Activated T-cell treated with anti-CD3 and anti-CD28 coated beads, Interleukin-2, amount 50 U/mL, for 1 hour (primary cell): ENCODE results near the gene GNAZ.

ENCODE experiments used
- DNase-seq: peaks from one replicate; pipeline ENCODE4 v3.0.0-alpha.2; 2020

Gene GNAZ

DNA sequence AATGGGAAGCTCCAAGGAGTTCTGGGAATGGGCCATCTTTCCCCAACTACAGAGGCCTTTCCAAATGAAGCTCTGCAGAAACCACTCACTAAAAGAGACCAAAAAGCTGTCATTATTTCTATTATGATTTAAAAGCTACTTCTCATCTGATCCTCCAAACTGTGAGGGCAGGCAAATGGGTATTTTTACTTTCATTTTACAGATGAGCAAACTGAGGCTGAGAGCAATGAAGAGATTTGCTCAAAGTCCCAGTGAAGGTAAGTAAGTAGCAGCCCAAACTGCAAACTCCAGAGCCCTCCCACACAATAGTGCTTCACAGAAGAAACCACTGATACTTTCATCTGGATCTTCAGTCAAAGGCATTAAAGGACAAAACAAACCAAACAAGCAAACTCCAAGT lies 70.1 kb downstream of the GNAZ start:
- no peak for DNase-seq

DNA sequence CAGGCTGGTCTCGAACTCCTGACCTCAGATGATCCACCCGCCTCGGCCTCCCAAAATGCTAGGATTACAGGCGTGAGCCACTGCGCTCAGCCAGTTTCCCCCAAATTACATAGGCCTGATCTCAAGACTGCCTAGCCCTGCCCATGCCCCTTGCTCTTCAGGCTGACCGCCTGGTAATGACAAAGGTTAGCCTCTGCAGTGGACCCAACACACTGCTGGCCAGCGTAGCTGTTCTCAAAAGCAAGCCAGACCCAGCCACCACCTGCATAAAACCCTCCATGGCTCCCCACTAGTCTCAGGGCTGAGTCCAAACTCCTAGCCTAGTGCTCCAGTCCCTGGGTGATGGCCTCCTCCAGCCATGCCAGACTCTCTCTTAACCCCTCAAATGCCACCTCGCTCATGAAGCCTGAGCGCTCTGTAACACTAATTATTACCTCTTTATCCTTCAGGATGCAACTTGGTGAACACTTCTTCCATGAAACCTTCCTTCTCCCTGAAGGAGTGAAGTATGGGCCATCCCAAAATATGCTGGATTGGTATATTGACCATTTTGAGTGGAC lies 72.3 kb downstream of the GNAZ start:
- DNase-seq = no peak

DNA sequence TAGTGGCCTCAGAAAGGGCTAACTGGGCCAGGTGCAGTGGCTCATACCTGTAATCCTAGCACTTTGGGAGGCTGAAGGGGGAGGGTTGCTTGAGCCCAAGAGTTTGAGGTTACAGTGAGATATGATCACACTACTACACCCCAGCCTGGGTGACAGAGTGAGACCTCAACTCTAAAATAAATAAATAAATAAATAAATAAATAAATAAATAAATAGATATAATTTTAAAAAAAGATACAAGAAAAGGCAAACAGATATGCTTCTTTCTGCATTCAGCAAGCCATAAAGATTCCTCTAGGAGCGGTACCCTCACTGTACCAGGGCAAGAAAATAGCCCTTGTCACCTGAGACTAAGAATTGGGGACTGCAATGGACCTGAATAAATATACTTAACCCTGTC lies 72.8 kb downstream of the GNAZ start:
- no peak for DNase-seq

DNA sequence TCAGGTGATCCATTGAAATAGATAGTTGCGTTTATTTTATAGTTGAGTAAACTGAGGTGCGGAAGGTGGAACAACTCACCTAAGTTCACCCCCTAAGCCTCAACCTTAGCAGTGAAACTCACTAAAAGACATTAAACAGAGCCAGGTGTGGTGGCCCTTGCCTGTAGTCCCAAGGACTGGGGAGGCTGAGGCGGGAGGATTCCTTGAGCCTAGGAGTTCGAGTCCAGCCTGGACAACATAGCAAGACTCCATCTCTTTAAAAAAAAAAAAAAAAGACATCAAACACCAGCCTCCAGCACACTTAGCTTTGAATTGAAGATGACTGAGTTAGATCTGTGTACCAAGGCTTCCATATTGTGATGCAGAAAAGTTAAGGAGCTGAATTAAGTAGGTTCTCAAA lies 74.1 kb downstream of the GNAZ start:
- DNase-seq = no peak

DNA sequence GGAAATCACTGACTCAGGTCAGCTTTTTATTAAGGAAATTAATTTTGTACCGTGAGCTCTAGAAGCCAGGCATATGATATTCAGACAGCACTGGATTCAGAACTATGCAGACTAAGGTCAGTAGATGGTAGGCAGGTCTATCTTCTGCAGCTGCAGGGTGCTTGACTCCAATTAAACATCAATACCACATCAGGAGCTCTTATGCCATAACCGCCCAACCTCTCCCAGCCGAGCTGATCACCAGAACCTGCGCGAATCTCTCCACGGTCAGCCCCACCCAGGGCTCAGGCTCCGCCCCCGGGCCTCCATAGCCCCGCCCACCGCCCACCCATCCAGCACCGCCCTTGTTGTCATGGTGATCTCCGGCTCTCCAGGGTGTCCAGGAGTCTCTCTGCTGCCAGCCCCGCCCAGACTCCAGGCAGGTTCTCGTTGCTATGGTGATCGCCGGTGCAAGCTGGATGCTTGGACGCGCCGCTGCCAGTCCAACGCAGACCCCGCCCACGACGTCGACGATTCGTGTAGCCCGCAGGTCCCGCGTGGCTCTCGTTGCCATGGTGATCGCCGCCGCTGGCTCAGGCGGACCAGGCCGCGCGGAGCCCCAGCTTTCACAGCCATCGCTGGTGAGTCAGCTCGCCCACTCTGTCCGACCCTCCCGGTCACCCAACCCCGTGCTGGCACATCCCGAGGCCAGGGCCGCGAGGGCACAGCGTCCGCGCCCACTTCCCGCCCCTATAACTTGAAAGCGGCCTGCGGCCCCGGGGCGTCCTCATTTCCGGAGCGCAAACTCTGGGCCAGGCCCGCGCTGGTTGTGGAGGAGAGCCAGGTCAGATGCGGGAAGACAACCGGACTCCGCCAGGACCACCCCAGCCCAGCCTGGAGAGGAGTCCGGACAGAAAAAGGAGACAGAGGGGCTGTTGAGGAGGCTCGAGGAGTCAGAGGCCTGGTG lies 74.9 kb downstream of the GNAZ start, which contains the start of gene RAB36:
RAB36 (plus strand) TSS at position 546 of the 946 bp plus-strand sequence. CDS start 1,140 bp downstream, outside the sequence.
- peak; percentile 93 for DNase-seq

DNA sequence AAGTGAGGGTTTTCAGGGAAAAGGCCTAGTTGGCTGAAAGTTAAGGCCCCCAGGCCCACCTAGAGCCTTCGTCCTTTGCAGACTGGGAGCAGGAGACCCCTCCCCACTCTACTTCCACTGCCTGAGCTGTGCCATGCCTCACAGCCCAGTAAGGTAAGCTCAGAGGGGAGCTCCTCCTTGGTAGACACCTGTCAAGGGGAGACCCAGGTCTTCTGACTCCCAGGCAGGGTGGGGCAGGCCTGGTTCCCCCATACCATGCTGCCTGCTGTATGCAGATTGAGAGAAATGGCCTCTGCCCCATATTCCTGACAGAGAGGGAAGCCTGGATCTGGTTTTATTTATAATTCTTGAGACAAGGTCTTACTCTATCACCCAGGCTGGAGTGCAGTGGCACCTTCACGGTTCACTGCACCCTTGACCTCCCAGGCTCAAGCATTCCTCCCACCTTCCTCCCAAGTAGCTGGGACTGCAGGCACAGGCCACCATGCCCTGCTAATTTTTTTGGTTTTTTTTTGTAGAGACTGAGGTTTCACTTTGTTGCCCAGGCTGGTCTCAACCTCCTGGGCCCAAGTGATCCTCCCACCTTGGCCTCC lies 75.7 kb downstream of the GNAZ start:
- peak; percentile 30 for DNase-seq

DNA sequence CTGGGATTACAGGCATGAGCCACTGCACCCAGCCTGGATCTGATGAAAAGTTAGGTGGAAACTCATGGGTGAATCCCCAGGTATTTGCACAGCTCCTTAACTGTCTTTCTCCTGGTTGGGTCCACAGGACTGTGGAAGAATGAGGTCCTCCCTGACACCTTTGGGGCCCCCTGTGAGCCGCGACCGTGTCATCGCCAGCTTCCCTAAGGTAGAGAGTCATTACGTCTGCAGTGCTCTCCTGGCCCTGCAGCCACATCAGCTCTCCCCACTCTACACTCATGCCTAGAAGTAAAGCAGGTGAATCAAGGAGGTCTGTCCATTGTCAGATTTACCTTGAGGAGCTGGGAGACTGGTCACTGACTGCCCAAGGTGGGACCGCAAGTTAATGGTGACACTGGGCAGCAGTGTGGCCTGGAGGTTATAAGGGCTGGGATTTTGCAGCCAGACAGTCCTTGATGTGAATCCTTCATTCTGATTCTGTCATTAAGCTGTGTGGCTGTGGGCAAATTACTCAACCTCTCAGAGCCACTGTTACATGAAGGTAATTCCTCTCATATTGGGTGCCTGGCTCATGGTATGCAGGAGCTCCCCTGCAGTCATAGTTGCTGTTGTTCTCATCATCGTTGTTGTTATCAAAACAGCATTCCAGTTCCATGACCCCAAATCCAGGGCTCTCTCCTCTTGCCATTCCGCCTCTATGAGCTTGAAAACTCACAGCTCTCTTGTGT lies 76.3 kb downstream of the GNAZ start:
- no peak for DNase-seq

DNA sequence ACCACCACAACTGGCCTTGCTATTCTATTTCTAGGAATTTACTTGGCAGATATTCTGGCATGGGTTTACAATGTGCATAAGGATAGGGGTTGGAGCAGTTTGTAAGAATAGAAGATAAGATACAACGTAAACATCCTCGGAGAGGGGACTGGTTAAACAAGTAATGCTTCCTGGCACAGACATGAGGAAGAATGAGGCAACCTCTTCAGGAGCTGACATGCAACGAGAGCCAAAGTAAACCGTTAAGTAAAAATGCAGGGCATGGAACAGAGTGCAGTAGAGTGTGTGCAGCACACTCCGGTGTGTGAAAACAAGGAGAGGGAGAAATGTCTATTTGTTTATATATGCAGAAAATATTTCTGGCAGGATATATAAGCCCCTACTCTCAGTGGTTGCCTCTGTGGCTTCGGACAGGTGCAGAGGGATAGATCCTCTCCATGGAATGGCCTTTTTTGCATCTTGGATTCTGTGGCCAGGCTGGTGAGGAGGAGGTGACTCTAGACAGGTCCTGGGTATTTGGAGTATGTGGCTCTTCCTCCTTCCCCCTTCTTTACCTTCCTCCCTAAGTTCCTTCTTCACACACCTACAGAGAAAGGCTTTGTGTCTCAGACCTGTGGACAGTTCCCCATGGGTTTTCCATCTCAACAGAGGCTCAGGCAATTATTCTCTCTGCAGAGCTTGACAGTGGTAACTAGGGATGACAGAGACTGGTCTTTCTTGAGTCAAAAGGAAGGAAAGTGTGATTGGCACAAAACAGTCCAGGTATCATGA lies 77.5 kb downstream of the GNAZ start:
- no peak for DNase-seq

DNA sequence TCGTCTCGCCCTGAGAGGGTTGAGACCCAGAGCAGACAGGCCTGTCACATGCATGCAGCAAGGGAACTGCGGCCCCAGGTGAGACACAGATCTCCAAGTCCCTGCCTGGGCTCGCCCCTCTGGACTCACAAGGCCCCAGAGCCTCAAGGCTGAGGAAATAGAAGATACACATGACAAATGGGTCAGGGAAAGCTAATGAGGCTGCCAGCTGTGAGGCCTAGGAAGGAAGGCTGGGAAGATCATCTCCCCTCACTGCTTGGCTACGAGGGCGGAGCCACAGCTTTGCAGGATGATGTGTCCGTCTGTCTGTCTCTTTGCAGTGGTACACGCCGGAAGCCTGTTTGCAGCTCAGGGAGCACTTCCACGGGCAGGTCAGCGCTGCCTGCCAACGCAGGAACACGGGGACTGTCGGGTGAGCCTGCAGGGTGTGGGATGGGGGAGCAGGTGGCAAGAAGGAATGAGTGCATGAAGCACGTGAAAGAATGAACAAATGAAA lies 79.5 kb downstream of the GNAZ start:
- no peak for DNase-seq

DNA sequence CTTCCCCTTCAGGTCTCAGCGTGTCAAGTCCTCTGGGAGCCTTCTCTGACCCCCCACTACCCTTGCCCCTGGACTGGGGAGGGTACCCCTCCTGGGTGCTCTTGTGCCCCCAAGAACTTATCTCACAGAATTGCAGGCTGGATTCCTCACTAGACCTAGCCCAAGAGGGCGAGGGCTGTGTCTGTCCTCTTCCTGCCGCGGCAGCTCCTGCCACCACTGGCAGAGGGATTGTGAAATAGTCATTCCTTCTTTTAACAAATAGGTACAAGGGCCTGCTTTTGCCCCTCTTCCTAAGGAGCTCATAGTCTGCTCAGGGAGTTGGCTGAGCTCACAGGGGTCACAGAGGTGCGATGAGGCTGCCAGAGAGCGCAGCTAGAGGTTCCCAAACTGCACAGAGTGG lies 80.4 kb downstream of the GNAZ start:
- no peak for DNase-seq

DNA sequence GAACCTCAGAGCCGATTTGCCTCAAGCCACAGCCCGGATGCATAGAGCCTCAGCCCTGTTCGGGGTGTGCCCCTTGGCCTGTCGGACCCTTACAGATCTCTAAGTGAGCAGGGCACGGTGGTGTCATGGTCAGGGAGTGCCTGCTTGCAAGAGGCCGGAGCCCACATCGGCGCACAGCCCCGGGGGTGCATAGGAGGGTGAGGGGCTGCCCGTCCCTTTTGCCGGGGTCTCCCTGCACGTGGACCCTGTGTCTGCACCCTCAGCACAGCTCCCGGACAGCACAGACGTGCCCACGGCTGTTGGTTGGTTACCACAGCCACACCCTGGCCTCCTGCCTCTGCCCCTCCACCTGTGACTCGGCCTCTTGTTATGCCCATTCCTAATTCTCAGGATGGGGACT lies 81.5 kb downstream of the GNAZ start:
- DNase-seq = no peak

DNA sequence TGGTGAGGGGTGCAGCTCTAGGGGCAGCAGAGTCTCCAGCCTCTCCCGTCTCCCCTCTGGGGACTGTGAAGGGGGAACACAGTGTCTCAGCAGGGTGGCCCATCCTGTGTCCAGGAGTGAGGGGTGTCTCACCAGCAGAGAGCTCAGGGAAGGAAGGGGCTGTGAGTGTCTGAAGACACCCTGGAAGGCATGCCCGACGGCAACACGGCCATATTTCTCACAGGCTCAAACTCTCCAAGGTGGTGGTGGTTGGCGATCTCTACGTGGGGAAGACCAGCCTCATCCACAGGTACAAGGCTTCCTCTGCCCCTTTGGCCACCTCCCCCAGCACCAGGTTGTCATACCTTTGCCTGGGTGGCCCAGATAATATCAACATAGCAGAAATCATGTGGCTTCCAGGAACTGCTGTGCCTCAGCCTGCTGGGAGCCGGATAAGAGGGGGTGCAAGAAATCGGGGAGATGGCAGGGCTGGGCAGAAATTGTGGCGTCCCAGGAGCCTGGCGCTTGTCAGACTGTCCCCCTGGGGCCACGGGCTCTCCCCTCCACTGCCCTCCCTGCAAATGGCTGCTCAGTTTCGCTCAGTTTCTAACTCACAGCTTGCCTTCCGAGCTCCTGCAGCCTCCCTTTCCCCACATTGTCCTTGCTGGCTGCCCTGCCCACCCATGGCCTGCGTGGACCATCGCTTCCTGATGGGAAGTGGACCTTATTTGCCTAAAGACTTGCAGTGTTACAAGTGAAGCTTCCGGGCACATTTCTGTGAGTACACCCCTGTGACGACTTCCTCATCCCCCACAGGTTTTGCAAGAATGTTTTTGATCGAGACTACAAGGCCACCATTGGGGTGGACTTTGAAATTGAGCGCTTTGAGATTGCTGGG lies 82.2 kb downstream of the GNAZ start:
- DNase-seq = no peak

DNA sequence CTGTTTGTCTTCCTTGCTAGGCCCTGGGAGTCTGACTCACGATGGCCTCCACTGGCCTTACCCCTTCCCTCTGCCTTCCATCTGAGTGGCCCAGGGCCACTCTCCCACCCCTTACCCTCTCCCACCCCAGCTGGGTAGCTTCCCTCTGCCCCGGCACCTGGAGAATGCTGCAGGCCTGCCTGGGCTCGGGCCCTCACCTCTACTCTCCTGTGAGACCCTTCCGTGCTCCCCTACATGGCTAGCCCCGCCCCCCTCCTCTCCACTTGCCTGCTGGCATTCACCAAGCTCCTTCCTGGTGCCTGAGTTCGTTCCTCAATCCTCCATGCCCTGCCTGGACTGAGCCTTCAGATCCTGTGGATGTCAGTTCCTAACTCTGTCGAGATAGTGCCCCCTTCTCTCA lies 83.7 kb downstream of the GNAZ start:
- DNase-seq = no peak

DNA sequence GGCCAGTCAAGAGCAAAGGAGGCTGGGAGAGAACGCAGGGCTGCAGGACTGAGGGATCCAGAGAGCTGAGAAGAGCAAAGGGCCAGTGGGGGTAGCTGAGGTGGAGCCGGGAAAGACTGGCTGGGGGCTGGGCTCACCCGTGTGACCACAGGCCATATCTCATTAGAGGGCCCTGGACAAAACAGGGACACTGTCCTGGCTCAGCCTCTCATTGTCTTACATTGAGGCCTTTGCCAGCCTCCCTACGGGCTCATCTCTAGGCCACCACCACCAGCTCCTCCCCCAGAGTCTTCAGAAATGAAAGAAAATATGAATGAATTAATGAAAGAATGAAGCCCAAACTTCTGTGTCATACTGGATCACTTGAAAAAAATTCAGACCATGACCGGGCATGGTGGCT lies 84.1 kb downstream of the GNAZ start:
- DNase-seq = no peak

DNA sequence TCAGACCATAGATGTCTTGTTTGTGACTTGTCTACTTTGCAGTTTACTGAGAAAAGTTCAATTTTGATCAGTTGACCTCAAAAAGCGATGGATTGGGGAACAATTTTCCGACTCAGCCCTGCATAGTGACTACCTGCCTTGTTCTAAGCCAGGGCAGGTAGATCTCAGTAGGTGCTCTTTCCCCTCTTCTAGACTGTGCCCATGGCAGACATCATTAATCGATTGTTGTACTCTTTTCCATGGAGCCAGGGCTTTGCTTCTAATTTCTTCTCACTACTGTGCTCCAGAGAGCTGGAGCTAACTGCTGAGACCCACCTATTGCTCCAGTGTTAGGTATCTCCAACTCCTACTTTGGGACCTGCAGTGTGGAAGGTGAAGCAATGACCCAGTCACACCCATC lies 84.8 kb downstream of the GNAZ start:
- no peak for DNase-seq

DNA sequence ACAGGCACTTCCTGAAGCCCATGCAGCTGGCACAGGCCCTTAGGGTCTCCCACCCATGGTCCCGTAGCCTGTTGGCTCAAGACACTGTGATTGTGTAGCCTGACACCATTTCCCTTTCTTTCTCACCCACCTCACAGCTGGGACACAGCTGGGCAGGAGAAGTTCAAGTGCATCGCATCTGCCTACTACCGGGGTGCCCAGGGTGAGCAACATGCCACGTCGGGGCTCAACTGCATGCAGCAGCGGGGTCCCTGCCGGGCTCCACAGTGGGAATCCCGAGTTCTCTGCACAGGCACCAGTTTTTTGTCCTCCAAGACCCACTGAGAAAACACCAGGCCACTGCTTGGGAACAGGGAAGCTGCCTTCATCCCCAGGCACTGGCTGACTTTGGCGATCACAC lies 85.5 kb downstream of the GNAZ start:
- no peak for DNase-seq

DNA sequence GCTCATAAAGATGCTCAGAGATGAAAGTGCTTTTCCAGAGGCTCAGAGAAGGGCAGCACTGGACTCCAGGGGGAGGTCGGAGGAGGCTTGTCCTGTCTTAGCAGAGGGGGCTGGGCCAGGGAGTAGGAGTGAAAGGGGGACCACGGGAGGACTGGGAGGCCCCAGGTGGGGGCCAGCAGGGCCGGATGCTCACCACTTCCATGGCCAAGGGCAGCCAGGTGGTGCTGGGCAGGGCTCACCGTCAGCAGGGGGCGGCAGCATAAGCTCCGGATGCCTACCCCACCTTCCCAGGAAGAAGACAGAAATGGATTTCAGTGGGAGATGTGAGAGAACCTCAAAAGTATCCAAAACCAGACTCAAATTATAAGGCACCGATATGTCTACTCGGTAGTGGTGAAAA lies 86.0 kb downstream of the GNAZ start:
- no peak for DNase-seq

DNA sequence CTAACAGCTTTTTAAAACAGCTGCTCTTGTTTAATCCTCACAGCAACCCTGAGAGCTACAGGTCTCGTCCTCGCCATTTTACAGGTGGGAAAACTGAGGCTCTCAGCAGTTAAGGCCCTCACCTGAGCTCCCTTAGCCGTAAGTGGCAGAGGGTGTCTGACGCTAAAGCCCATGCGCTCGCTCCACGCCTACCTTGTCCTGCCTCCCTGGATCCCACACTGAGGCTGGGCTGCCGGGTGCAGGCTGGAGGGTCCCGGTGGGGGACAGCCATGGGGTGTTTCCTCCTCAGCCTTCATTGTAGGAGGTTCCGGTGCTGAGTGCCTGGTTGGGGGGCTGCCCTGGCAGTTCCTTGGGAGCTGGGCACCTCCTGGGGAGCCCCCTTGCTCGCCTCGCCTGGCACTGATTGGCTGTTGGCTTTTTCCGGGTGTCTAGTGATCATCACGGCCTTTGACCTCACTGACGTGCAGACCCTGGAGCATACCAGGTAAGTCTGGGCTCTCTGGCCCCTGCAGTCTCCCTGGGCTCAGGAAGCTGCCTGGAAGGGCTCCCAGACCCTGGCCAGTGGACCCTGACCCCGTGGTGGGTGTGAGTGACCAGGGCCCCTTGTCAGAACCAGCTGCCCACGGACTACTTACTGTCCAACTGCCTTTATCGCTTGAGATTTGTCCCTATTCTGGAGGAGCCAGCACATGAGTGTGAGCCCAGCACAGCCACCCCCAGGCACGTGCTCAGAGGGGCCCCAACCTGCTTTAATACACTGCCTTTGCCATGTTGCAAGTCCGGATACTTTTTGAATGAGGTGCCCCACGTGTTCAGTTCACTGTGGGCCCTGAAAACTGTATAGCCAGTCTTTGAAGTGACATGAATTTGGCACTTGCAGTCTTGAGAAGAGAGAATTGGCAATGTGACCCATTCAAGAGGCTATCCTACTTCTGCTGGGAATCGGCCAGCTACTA lies 87.5 kb downstream of the GNAZ start:
- no peak for DNase-seq

DNA sequence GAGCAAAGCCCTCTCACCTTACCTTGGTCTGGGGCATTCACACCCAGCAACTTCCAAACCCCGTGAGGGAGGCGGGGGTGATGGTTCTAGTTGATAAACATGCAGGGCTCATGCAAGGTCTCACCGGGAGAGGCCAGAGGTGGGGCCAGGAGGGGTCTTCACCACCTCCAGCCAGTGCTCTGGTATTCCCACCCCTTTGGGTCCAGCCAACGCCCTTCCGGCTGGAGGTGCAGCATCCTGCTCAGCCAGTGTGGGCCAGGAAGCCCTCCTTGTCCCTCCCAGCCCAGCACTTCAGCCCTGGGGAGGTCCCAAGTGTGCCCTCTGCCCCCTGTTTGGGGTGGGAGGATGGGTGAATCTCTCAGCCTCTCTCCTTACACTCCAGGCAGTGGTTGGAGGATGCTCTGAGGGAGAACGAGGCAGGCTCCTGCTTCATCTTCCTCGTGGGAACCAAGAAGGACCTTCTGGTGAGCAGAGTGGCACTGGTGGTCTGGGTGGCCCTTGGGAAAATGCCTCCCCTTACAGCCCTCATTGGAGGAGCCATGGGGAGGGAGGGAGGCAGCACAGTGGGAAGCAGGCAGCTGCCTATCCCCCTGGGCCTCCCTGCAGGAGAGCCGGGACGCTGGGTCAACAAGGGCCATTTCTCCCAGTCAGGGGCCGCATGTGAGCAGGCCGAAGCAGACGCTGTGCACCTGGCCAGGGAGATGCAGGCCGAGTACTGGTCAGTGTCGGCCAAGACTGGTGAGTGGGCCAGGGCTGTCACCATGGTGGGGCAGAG lies 88.4 kb downstream of the GNAZ start:
- no peak for DNase-seq

DNA sequence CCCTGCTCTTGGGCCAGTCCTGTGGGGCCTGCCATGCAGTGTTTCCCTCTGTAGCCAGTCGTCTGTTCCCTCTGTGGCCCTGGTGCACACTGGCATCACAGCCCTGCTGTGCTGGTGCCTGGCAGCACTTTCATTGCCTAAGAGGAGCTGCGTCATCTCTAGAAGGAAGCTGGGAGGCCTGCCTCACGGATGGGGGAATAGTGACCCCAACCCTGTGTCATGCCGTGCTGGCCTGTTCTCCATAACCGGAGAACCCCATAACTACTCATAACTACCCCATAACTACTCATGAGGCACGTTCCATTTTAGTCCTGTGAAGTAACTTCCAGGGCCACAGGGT lies 88.9 kb downstream of the GNAZ start:
- no peak for DNase-seq
